ENCODE data around the gene CTR9. TPM values are rescaled to one million over a fixed set of nuclear protein-coding genes. Genes with fewer than 3 reads are reported as not detected.

CTR9 gene
- total and polyA plus RNA-seq, 2 of the 13 experiments (the other 11 are each of a cell fraction or from before 2014, with no cell fraction given) = 6.6 to 22.1 TPM

DNA sequence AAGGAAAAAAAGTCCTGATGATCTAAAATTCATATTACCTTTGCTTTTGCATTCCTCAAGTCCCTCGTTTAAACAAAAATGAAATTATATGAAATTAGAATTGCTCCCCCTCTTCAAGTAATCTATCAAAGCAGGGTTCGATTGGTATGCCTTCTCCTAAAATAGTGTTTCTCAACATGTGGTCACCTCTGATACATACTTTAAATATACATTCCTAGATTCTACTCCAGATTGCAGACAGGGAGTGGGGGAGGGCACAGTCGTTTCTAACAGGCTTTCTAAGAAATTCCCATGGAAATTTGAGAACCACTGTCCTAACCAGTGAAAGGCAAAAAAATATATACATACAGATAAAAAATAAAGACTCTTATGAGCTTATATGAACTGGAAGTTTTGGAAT is 34.9 kb upstream of the CTR9 start (continued):
- TF ChIP-seq, protein P1, sequence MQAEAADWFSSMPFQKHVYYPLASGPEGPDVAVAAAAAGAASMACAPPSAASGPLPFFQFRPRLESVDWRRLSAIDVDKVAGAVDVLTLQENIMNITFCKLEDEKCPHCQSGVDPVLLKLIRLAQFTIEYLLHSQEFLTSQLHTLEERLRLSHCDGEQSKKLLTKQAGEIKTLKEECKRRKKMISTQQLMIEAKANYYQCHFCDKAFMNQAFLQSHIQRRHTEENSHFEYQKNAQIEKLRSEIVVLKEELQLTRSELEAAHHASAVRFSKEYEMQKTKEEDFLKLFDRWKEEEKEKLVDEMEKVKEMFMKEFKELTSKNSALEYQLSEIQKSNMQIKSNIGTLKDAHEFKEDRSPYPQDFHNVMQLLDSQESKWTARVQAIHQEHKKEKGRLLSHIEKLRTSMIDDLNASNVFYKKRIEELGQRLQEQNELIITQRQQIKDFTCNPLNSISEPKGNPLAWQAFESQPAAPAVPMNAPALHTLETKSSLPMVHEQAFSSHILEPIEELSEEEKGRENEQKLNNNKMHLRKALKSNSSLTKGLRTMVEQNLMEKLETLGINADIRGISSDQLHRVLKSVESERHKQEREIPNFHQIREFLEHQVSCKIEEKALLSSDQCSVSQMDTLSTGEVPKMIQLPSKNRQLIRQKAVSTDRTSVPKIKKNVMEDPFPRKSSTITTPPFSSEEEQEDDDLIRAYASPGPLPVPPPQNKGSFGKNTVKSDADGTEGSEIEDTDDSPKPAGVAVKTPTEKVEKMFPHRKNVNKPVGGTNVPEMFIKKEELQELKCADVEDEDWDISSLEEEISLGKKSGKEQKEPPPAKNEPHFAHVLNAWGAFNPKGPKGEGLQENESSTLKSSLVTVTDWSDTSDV (CRISPR knock-in tag; IDR thresholded peaks at IDR 0.05) = no peak
- TF ChIP-seq ZNF607 (CRISPR knock-in tag; IDR thresholded peaks at IDR 0.05; ENCODE audit: borderline replicate concordance) (no peak), ZNF264 (CRISPR knock-in tag; IDR thresholded peaks at IDR 0.05) (no peak), ZNF792 (CRISPR knock-in tag; IDR thresholded peaks at IDR 0.05) (no peak), TBX3 (IDR thresholded peaks at IDR 0.05; ENCODE audit: borderline replicate concordance) (no peak), HOXA7 (CRISPR knock-in tag; IDR thresholded peaks at IDR 0.05) (no peak), MXI1 (IDR thresholded peaks at IDR 0.05; ENCODE audit: borderline replicate concordance, low read depth, low read length) (no peak), ETV5 (CRISPR knock-in tag; IDR thresholded peaks at IDR 0.05; ENCODE audit: borderline replicate concordance) (no peak)
- TF ChIP-seq, protein P2, sequence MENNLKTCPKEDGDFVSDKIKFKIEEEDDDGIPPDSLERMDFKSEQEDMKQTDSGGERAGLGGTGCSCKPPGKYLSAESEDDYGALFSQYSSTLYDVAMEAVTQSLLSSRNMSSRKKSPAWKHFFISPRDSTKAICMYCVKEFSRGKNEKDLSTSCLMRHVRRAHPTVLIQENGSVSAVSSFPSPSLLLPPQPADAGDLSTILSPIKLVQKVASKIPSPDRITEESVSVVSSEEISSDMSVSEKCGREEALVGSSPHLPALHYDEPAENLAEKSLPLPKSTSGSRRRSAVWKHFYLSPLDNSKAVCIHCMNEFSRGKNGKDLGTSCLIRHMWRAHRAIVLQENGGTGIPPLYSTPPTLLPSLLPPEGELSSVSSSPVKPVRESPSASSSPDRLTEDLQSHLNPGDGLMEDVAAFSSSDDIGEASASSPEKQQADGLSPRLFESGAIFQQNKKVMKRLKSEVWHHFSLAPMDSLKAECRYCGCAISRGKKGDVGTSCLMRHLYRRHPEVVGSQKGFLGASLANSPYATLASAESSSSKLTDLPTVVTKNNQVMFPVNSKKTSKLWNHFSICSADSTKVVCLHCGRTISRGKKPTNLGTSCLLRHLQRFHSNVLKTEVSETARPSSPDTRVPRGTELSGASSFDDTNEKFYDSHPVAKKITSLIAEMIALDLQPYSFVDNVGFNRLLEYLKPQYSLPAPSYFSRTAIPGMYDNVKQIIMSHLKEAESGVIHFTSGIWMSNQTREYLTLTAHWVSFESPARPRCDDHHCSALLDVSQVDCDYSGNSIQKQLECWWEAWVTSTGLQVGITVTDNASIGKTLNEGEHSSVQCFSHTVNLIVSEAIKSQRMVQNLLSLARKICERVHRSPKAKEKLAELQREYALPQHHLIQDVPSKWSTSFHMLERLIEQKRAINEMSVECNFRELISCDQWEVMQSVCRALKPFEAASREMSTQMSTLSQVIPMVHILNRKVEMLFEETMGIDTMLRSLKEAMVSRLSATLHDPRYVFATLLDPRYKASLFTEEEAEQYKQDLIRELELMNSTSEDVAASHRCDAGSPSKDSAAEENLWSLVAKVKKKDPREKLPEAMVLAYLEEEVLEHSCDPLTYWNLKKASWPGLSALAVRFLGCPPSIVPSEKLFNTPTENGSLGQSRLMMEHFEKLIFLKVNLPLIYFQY (CRISPR knock-in tag; IDR thresholded peaks at IDR 0.05; ENCODE audit: borderline replicate concordance) = no peak

All from HepG2 (cell line).